GM23338 (cell line): ENCODE data around the gene ETV5.

Experiments
- CREB1 ChIP-seq: fragments of 250-450 bp; sonication (Bioruptor Pico); IDR thresholded peaks from 2 replicates; pipeline ENCODE4 v1.5.0; 2020; ENCODE audit warnings: low read depth, mild to moderate bottlenecking, moderate library complexity
- CTCF ChIP-seq, 2 experiments: fragments of 200-600 bp in 1 of 2; sonication (generic) in 1 of 2; conservative IDR thresholded peaks; 2 replicates each; pipeline versions ENCODE4 v1.5.1 to v1.6.1; 2016 to 2017; ENCODE audit warnings: antibody characterized with exemption in 2 of 2, low read depth in 2 of 2, mild to moderate bottlenecking in 2 of 2, moderate library complexity in 1 of 2
- EZH2 ChIP-seq: fragments of 200-600 bp; sonication (generic); IDR thresholded peaks from one replicate; pipeline ENCODE4 v1.8.0; 2017; ENCODE audit warnings: antibody characterized with exemption, mild to moderate bottlenecking, low read depth; ENCODE audit not compliant: unreplicated experiment
- POLR2AphosphoS5 ChIP-seq: IDR thresholded peaks from 2 replicates; pipeline ENCODE4 v1.6.1; 2016; ENCODE audit warnings: antibody characterized with exemption, low read depth
- REST ChIP-seq: IDR thresholded peaks from one replicate; pipeline ENCODE4 v1.6.1; 2018; ENCODE audit warnings: antibody characterized with exemption; ENCODE audit not compliant: unreplicated experiment
- ZNF462 ChIP-seq: fragments of 250-450 bp; sonication (Bioruptor Pico); IDR thresholded peaks from 2 replicates; pipeline ENCODE4 v1.5.0; 2020; ENCODE audit warnings: mild to moderate bottlenecking, moderate library complexity

GRCh38 chr3:186121968-186122367 is 13.1 kb upstream of the ETV5 start:
- TF ChIP-seq REST = no peak
- TF ChIP-seq POLR2AphosphoS5 = 0 out of 2 replicates have a peak, but pooled peaks have one; percentile 28
- TF ChIP-seq CTCF (conservative IDR thresholded peaks at IDR 0.05; ENCODE audit: low read depth in 2 of 2) = no peak
- TF ChIP-seq CREB1 = no peak
- TF ChIP-seq ZNF462 (CRISPR knock-in tag) = no peak
- no peak for TF ChIP-seq EZH2
